ENCODE data around the gene BTBD2.

DNA sequence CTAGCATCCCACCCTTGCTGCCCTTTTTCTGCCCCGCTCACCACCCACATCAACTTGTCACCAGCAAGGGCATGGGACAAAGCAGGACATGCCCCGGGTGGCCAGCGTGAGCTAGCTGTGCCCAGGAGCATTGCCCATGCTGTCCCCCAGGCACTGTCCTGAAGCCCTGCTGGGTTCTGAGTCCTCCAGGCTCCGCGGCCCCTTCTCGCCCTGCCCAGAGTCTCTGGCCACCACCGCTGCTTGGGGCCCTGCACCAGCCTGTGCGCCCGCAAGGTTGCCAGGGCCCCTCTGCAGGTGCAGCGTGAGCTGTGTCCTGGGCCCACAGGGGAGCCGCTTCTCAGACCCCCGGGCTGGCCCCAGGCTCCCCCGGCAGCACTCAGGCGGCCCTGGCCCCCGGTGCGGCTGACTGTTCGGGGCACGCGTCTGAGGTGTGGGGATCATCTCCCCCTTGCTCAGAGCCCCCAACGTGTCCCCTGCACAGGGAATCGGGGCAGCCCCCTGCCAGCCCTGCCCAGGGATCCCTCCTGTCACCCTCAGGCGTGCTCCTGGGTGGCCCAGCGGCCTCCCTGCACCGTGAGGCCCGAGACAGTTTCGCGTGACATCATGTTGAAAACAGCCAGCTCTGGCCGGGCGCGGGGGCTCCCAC lies 70.5 kb downstream of the BTBD2 start:
- TF ChIP-seq, protein P1, sequence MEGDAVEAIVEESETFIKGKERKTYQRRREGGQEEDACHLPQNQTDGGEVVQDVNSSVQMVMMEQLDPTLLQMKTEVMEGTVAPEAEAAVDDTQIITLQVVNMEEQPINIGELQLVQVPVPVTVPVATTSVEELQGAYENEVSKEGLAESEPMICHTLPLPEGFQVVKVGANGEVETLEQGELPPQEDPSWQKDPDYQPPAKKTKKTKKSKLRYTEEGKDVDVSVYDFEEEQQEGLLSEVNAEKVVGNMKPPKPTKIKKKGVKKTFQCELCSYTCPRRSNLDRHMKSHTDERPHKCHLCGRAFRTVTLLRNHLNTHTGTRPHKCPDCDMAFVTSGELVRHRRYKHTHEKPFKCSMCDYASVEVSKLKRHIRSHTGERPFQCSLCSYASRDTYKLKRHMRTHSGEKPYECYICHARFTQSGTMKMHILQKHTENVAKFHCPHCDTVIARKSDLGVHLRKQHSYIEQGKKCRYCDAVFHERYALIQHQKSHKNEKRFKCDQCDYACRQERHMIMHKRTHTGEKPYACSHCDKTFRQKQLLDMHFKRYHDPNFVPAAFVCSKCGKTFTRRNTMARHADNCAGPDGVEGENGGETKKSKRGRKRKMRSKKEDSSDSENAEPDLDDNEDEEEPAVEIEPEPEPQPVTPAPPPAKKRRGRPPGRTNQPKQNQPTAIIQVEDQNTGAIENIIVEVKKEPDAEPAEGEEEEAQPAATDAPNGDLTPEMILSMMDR (conservative IDR thresholded peaks at IDR 0.05), result no peak
- TF ChIP-seq EZH2 (IDR thresholded peaks at IDR 0.05; ENCODE audit: low read depth), result no peak
